Medulla oblongata (tissue), 1 donor: Measurements from ENCODE around the gene TBRG4.
"Not testable (repeated sequence)": the region's sequence is repeated elsewhere in the genome, so short reads cannot be mapped to it uniquely, and the experiment has no call there.

Experiments used
- DNase-seq: peaks from one replicate; pipeline ENCODE4 v3.0.0-alpha.2; 2015; ENCODE audit errors: extremely low spot score

Gene TBRG4

GRCh38 chr7:45117582-45117981, 6.1 kb upstream of the TBRG4 start:
- DNase-seq: no peak

- DNase-seq: no peak
Measured at GRCh38 chr7:45116048-45116447, 4.6 kb upstream of the TBRG4 start.

DNA sequence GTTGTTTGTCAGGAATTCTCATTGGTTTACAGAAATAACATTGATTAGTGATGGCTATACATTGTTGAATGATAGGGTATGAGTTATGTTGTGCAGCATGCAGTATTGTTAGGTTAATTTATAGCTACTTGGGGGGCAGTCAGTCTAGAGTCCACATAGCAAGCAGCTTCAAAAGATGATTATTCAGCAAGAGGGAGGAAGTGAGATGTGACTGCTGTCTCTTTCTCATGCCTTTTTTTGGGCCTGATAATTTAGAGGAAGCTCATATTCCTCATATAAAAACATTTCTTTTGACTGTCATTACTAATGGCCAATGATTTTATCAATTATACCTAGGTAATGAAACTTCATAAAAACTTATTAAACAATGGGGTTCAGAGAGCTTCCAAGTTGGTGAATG, 3.4 kb upstream of the TBRG4 start:
- DNase-seq: no peak

GRCh38 chr7:45114257-45114656, 2.8 kb upstream of the TBRG4 start:
- not testable (repeated sequence) for DNase-seq

GRCh38 chr7:45112648-45113047, 1.2 kb upstream of the TBRG4 start:
- DNase-seq: no peak

DNA sequence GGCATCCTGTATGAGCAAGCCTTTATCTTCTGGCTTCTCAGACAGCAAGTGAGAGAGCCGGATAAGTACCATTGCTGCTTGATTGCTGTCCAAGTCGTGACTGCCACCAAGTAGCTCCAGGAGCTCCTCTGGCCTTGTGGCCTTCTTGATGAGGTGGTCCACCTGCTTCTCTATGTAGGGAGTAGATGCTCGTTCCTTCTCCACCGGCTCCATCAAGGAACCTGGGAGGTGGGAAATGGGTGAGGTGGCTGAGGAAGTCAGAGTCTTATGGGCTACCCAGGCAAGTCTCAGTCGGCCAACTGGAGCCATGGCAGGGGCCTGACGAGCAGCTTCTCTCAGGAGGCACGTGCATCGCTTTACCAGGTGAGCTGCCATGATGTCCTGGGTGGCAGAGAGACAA, 2.6 kb downstream of the TBRG4 start:
- DNase-seq: no peak

DNA sequence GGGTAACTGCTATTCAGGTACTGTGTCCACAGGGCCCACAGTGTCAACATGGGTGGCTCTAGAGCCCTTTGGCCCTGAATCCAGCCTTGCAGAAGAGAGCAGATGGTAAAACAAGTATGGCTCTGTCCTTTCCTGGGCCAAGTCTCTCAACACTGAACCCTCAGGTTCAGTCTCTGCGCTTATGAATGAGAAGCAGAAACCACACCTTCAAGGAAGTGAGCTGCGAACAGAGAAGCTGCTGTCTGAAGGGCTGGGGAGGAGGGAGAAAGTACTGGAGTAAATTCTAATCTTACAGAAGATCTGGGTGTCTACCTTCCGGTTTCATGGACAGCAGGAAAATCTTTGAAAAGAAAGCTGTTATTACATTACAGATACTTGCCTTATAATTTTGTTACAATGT, 4.1 kb downstream of the TBRG4 start:
- no peak for DNase-seq

- no peak for DNase-seq
Measured at GRCh38 chr7:45106820-45107219, 4.7 kb downstream of the TBRG4 start.

- DNase-seq: no peak
Measured at GRCh38 chr7:45105588-45106188, 5.8 kb downstream of the TBRG4 start.

GRCh38 chr7:45104844-45105587, 6.5 kb downstream of the TBRG4 start:
- DNase-seq: no peak

DNA sequence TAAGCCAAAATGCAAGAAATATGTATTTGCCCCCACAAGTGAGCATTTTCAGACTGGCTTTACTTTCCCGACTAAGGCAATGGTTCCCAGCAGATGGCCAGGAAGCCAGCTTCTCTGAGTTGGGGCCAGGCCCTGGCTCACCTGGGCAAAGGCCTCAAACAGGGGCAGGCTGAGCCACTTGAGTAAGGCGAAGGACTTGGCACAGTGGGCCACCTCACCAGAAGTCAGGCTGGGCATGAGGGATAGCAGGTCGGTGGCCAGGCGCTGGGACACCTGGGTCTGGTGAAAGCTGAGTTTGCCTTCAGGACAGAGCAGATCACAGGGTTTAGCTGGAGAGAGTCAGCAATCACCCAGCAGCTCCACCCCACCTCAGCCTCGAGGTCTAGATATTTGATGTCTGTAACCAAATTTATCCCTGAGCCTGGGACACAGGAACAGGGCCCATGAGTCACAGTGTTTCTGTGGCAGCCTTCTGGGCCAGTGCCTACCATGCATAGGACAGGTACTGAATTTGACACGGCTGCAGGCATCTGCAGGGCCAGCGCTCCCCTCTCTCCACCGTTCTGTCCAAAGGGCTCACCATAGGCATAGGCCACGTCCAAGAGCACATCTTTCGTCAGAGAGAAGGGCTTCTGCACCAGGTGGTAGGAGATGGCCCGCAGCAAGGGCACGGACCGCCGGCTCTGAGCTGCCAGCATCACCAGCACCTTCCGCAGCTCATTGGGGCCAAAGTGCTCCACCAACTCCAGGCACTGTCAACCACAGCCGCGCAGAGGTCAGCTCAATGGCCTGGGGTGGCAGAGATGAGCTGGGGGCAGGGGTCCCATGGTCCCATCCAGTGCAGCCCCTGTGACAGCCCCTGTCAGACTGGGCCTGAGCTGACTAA, 7.3 kb downstream of the TBRG4 start:
- no peak for DNase-seq

- DNase-seq: no peak
Measured at GRCh38 chr7:45102785-45103712, 8.4 kb downstream of the TBRG4 start.

GRCh38 chr7:45101748-45102147, 9.7 kb downstream of the TBRG4 start:
- no peak for DNase-seq

GRCh38 chr7:45100761-45101480, 10.6 kb downstream of the TBRG4 start:
- no peak for DNase-seq

DNA sequence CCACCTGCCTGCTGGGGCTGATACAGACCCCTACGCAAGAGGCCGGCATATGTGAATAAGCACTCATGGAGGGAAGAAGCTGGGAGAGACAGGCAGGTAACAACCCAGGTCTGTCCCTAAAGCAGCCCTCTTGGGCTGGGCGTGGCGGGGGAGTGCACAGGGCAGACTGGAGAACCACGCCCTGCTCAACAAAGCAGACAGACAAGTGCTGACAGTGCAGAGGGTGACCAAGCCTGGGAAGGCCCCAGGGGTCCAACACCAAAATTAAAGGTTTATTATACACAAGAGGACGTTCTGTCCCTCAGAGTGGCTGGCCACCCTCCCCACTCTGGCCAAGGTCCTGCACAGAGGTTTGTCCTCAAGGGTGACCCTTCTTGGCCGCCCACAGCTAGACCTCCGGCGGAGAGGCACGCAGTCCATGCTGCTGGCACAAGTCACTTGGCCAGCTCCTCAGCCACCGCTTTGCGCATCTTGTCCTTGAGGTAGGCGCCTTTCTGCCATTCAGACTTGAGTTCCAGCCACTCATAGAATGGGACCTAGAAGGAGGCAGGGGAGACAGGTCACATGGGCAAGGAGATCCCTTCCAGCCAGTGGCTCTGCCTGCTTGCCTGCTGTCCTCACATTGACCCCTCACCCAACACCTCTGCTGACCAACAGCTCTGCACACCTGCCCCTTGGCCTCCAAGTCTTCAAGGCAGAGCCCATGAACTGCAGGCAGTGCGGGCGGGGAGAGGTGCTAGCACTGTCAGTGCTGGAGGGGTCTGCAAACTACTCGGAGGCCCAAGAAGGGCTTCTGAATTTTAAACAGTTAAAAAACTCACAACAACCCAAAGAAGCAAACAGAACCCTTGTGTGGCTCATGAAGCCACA, 11.4 kb downstream of the TBRG4 start:
- no peak for DNase-seq

GRCh38 chr7:45098983-45099839, 12.3 kb downstream of the TBRG4 start:
- DNase-seq: no peak

- no peak for DNase-seq
Measured at GRCh38 chr7:45092931-45093235, 18.6 kb downstream of the TBRG4 start.

DNA sequence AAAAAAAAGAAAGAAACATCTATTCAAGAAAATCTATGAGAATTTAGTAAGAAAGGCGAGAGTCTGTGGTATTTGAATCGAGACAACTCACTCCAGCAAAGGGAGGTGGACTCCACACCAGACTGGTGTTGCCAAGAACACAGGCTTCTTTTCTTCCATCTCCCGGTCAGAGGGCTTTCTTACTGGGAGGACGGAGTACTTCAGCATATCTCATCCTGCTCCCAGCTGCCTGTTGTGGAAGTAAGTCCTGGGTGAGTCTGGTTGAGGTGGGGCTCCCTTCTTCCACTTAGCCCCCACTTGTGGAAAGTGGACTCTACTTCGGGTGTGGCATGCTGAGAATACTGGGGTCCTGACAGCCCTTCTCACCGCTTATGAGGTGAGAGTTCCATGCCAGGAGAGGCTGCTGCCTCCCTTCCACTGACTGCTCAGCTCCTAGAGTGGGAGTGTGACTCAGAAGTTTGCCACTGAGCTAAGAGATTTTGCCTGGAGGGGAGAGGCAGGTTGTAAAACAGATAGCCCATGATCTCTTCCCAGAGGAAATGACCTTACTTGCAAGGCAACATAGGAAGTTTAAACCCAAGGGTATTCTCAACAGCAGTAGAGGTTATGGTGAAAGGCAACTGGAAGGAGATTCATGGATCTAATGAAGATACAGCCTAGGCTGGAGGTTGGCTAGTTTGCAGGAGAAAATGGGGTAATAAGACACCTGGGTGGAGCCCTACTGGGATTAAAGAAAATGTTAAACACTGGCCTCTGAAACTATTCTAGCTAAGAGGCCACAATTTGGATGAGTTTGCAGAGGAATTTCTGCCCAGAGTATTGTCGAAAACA, 19.2 kb downstream of the TBRG4 start:
- DNase-seq: no peak
